Body of pancreas (tissue), 4 donors: ENCODE results near the gene B4GALNT3. TPM values are rescaled to one million over a fixed set of nuclear protein-coding genes. Genes with fewer than 3 reads are reported as not detected.

Experiments
- ATAC-seq: fragments of 150-250 bp; one replicate; pipeline ENCODE4 v1.9.1; 2016
- DNase-seq, 4 donors: peaks; one replicate each; pipeline ENCODE4 v3.0.0-alpha.2; 2019
- H3K27ac ChIP-seq, 4 donors: fragments of 200-600 bp; sonication (generic); 1 replicate in 3 of 4; 2 replicates in 1 of 4; pipeline versions ENCODE4 v1.5.1 to v1.6.1; 2016 to 2019; ENCODE audit warnings: mild to moderate bottlenecking in 1 of 4, mixed read lengths in 1 of 4, moderate library complexity in 1 of 4
- H3K27me3 ChIP-seq, 2 donors: fragments of 200-600 bp; sonication (generic); one replicate each; pipeline ENCODE4 v1.6.0; 2016; ENCODE audit warnings: mild to moderate bottlenecking in 1 of 2
- H3K36me3 ChIP-seq, 2 donors: fragments of 200-600 bp; sonication (generic); replicated peaks in 1 of 2; 2 replicates each; pipeline ENCODE4 v1.5.1; 2016; ENCODE audit warnings: low read depth in 2 of 2; ENCODE audit not compliant: insufficient read depth in 1 of 2
- H3K4me1 ChIP-seq: fragments of 200-600 bp; sonication (generic); one replicate; pipeline ENCODE4 v1.6.0; 2016
- H3K4me3 ChIP-seq, 2 donors: fragments of 200-600 bp; sonication (generic); 1 replicate in 1 of 2; 2 replicates in 1 of 2; pipeline ENCODE4 v1.5.1; 2016 to 2019
- H3K9me3 ChIP-seq, 3 donors: fragments of 200-600 bp; sonication (generic); 1 replicate in 2 of 3; 2 replicates in 1 of 3; pipeline ENCODE4 v1.5.1; 2016
- POLR2A ChIP-seq, 3 donors: fragments of 450-650 bp; IDR thresholded peaks; one replicate each; pipeline ENCODE4 v1.6.1; 2016; ENCODE audit warnings: antibody characterized with exemption in 3 of 3, mild to moderate bottlenecking in 2 of 3
- WGBS, 2 donors: methylation state at CpG; one replicate each; pipeline ENCODE4 v1.1.5; 2017; 5-methylcytosine and 5-hydroxymethylcytosine counted together
- intact Hi-C: fragments of 100-400 bp; cut with DNase I; formaldehyde crosslinking; loops from one replicate; pipeline ENCODE4 v1.15.1; 2023
- total RNA-seq, 2 donors: library from RNA; depleted of rRNA; stranded (reverse); fragments of >200 nt; gene quantifications; one replicate each; pipeline ENCODE4 v1.1.0, GENCODE V29; 2016
- TF ChIP-seq, protein P1 (sequence below), 7 experiments: fragments of 450-650 bp in 4 of 7; fragments of 200-600 bp in 3 of 7; sonication (generic) in 3 of 7; IDR thresholded peaks; one replicate each; pipeline ENCODE4 v1.5.1; 2016 to 2019; ENCODE audit warnings: antibody characterized with exemption in 7 of 7

The B4GALNT3 gene
- total RNA-seq, 2 donors from 2014 or later, result 4.0 to 9.3 TPM

DNA sequence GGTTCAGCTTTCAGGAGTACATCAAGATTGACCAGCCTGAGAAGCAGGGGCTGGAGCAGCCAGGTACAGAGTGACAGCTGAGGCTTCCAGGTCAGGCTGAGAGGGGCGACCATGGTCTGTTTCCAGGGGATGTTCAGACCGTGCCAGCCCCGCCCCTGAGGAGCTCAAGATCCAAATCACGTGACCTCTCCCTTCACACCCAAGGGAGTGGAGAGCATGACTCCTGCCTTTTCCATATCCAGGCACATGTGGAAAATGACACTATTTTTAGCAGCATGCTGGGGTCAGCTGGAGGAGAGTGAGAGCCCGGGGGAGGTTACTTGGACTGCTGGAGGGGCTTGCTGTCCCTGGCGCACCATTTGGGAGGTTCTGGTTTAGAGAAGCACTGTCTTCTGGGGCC lies 92.7 kb downstream of the B4GALNT3 start:
- H3K9me3 ChIP-seq, result no peaks in the 10 kb centered on the region
- TF ChIP-seq, protein P1, sequence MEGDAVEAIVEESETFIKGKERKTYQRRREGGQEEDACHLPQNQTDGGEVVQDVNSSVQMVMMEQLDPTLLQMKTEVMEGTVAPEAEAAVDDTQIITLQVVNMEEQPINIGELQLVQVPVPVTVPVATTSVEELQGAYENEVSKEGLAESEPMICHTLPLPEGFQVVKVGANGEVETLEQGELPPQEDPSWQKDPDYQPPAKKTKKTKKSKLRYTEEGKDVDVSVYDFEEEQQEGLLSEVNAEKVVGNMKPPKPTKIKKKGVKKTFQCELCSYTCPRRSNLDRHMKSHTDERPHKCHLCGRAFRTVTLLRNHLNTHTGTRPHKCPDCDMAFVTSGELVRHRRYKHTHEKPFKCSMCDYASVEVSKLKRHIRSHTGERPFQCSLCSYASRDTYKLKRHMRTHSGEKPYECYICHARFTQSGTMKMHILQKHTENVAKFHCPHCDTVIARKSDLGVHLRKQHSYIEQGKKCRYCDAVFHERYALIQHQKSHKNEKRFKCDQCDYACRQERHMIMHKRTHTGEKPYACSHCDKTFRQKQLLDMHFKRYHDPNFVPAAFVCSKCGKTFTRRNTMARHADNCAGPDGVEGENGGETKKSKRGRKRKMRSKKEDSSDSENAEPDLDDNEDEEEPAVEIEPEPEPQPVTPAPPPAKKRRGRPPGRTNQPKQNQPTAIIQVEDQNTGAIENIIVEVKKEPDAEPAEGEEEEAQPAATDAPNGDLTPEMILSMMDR (IDR thresholded peaks at IDR 0.05), result no peak
- TF ChIP-seq POLR2A (IDR thresholded peaks at IDR 0.05), result no peak
- no peak for DNase-seq
- H3K4me3 ChIP-seq, result no peak overlapping the region
- intact Hi-C loops, result no loop called here
- no peak for ATAC-seq
- no peaks in the 10 kb centered on the region for H3K27me3 ChIP-seq
- 70% methylated on average over 6 of the region's 6 CpGs; no CpG with 5 or more reads in 1 of the 2 donors for WGBS, 2 donors
- no peak overlapping the region for H3K27ac ChIP-seq
- no peaks in the 10 kb centered on the region for H3K36me3 ChIP-seq
- H3K4me1 ChIP-seq, result no peaks in the 10 kb centered on the region

DNA sequence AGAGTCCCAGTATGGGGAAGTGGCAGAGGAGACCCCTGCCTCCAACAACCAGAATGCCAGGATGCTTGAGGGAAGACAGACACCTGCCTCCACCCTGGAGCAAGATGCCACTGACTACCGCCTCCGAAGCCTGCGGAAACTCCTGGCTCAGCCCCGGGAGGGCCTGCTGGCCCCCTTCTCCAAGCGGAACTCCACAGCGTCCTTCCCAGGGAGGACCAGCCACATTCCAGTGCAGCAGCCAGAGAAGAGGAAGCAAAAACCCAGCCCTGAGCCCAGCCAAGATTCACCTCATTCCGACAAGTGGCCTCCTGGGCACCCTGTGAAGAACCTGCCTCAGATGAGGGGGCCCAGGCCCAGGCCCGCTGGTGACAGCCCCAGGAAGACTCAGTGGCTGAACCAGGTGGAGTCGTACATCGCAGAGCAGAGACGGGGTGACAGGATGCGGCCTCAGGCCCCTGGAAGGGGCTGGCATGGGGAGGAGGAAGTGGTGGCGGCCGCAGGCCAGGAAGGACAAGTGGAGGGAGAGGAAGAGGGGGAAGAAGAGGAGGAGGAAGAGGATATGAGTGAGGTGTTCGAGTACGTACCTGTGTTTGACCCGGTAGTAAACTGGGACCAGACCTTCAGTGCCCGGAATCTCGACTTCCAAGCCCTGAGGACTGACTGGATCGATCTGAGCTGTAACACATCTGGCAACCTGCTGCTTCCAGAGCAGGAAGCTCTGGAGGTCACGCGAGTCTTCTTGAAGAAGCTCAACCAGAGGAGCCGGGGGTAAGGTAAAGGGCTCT lies 93.7 kb downstream of the B4GALNT3 start:
- DNase-seq, result no peak
- intact Hi-C loops, result no loop called here
- Histone ChIP-seq H3K27ac (no peak overlapping the region), H3K9me3 (no peaks in the 10 kb centered on the region), H3K4me3 (no peak overlapping the region), H3K36me3 (no peaks in the 10 kb centered on the region), H3K4me1 (no peaks in the 10 kb centered on the region), H3K27me3 (no peaks in the 10 kb centered on the region)
- no peak for ATAC-seq
- 71 to 81% methylated on average over 21 to 23 of the region's 23 CpGs for WGBS, 2 donors
- no peak for TF ChIP-seq POLR2A (IDR thresholded peaks at IDR 0.05)
- TF ChIP-seq, protein P1 (IDR thresholded peaks at IDR 0.05), result no peak

DNA sequence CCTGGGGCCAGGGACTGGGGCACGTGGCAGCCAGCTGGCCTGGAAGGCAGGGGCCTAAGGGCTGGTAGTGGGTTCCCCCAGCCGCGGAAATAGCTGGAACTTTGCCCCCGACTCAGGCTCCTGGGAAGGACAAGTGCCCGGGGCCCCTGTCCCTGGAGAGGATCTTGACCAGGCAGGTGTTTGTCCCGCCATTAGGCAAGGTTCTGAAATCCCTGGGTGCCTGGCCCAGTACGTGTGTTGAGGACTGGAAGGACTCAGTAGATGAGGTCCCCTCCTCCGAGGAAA lies 94.2 kb downstream of the B4GALNT3 start:
- Histone ChIP-seq H3K27ac (no peak overlapping the region), H3K9me3 (no peaks in the 10 kb centered on the region), H3K27me3 (no peaks in the 10 kb centered on the region), H3K4me3 (no peak overlapping the region), H3K4me1 (no peaks in the 10 kb centered on the region), H3K36me3 (no peaks in the 10 kb centered on the region)
- 74 to 83% methylated on average over 3 to 8 of the region's 8 CpGs for WGBS, 2 donors
- intact Hi-C loops, result no loop called here
- TF ChIP-seq, protein P1 (IDR thresholded peaks at IDR 0.05), result no peak
- no peak for TF ChIP-seq POLR2A (IDR thresholded peaks at IDR 0.05)
- ATAC-seq (no peak), DNase-seq (no peak)

DNA sequence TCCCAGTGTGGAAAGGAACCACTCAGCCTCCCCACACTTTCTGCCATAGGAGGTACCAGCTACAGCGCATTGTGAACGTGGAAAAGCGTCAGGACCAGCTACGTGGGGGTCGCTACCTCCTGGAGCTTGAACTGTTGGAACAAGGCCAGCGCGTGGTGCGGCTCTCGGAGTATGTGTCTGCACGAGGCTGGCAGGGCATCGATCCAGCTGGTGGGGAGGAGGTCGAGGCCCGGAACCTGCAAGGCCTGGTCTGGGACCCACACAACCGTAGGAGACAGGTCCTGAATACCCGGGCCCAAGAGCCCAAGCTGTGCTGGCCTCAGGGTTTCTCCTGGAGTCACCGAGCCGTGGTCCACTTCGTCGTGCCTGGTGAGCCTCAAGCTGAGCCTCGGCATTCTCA lies 96.8 kb downstream of the B4GALNT3 start:
- TF ChIP-seq, protein P1 (IDR thresholded peaks at IDR 0.05), result no peak
- no peak for TF ChIP-seq POLR2A (IDR thresholded peaks at IDR 0.05)
- H3K4me3 ChIP-seq, result no peak overlapping the region
- H3K36me3 ChIP-seq, result no peaks in the 10 kb centered on the region
- WGBS, 2 donors, result 88% methylated on average over 20 of the region's 20 CpGs; no CpG with 5 or more reads in 1 of the 2 donors
- no peak for ATAC-seq
- no peaks in the 10 kb centered on the region for H3K4me1 ChIP-seq
- H3K27me3 ChIP-seq, result no peaks in the 10 kb centered on the region
- H3K27ac ChIP-seq, result no peak overlapping the region
- no peaks in the 10 kb centered on the region for H3K9me3 ChIP-seq
- intact Hi-C loops, result no loop called here
- no peak for DNase-seq

DNA sequence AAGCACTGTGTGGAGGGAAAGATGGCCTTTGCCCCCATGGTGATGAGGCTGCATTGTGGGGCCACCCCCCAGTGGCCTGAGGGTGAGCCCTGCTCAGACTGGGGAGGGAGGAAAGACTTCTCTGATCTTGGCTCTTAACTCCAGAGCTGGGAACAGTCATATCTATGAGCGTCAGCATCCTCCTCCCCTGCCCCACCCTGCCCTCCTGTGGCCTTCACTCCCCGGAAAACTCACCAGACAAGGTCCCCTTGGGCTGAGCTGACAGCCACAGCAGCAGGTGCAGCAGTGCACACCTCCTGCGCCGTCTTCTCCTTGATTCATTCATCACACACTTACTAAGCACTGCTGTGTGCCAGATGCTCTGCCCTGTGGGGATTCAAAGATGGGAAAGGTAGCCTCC lies 98.8 kb downstream of the B4GALNT3 start:
- no peaks in the 10 kb centered on the region for H3K4me1 ChIP-seq
- ATAC-seq (no peak), DNase-seq (no peak)
- 49 to 62% methylated on average over 3 to 4 of the region's 4 CpGs for WGBS, 2 donors
- H3K36me3 ChIP-seq, result no peaks in the 10 kb centered on the region
- no peak overlapping the region for H3K27ac ChIP-seq
- H3K9me3 ChIP-seq, result no peaks in the 10 kb centered on the region
- H3K27me3 ChIP-seq, result no peaks in the 10 kb centered on the region
- no peak overlapping the region for H3K4me3 ChIP-seq
- TF ChIP-seq, protein P1 (IDR thresholded peaks at IDR 0.05), result no peak
- TF ChIP-seq POLR2A (IDR thresholded peaks at IDR 0.05), result no peak
- intact Hi-C loops, result no loop called here
